ENCODE data around the gene PRODH.
"Not testable (repeated sequence)": the region's sequence is repeated elsewhere in the genome, so short reads cannot be mapped to it uniquely, and the experiment has no call there.

GRCh38 chr22:18961201-18961600 lies 25.1 kb upstream of the PRODH start:
- not testable (repeated sequence) for TF ChIP-seq CTCF (conservative IDR thresholded peaks at IDR 0.05; ENCODE audit: low read length); EZH2phosphoT487 (IDR thresholded peaks at IDR 0.05; ENCODE audit: borderline replicate concordance)

All from Loucy (cell line).